HG02678 (cell line): ENCODE data around the gene CARS2.

ENCODE experiments used
- ATAC-seq: cut with Tn5 transposase; IDR thresholded peaks from one replicate; pipeline ENCODE4 v1.9.1; 2021; ENCODE audit warnings: mild to moderate bottlenecking, moderate library complexity; ENCODE audit not compliant: unreplicated experiment

Gene CARS2

GRCh38 chr13:110657196-110657595 is 48.7 kb downstream of the CARS2 start:
- ATAC-seq: no peak

- ATAC-seq: no peak
These were observed 52.1 kb downstream of the CARS2 start for GRCh38 chr13:110653851-110654250.

- no peak for ATAC-seq
These were observed 52.6 kb downstream of the CARS2 start for GRCh38 chr13:110653271-110653670.

GRCh38 chr13:110652764-110653163 is 53.2 kb downstream of the CARS2 start:
- peak; percentile 31 for ATAC-seq

- peak; percentile 49 for ATAC-seq
These were observed 53.6 kb downstream of the CARS2 start for GRCh38 chr13:110652231-110652730.

GRCh38 chr13:110651726-110652230 is 54.1 kb downstream of the CARS2 start:
- no peak for ATAC-seq

- ATAC-seq: no peak
These were observed 54.6 kb downstream of the CARS2 start for GRCh38 chr13:110651271-110651670.

- ATAC-seq: no peak
These were observed 55.5 kb downstream of the CARS2 start for GRCh38 chr13:110650436-110650835.

- ATAC-seq: no peak
These were observed 56.4 kb downstream of the CARS2 start for GRCh38 chr13:110649551-110649950.

GRCh38 chr13:110648848-110649421 is 57.0 kb downstream of the CARS2 start:
- no peak for ATAC-seq

- ATAC-seq: no peak
These were observed 57.6 kb downstream of the CARS2 start for GRCh38 chr13:110648146-110648819.

GRCh38 chr13:110647365-110647737 is 58.6 kb downstream of the CARS2 start:
- no peak for ATAC-seq

- ATAC-seq: no peak
These were observed 59.2 kb downstream of the CARS2 start for GRCh38 chr13:110646442-110647364.

GRCh38 chr13:110645750-110646149 is 60.2 kb downstream of the CARS2 start:
- no peak for ATAC-seq

GRCh38 chr13:110644892-110645521 is 60.9 kb downstream of the CARS2 start:
- peak; percentile 88 for ATAC-seq

GRCh38 chr13:110643768-110644421 is 62.0 kb downstream of the CARS2 start:
- ATAC-seq: no peak

GRCh38 chr13:110643324-110643723 is 62.6 kb downstream of the CARS2 start:
- ATAC-seq: no peak

- no peak for ATAC-seq
These were observed 63.5 kb downstream of the CARS2 start for GRCh38 chr13:110642291-110642981.

GRCh38 chr13:110641055-110642015 is 64.6 kb downstream of the CARS2 start:
- ATAC-seq: no peak
